Measurements from ENCODE around the gene RD3L. TPM values are rescaled to one million over a fixed set of nuclear protein-coding genes. Genes with fewer than 3 reads are reported as not detected.
"Not testable (repeated sequence)": the region's sequence is repeated elsewhere in the genome, so short reads cannot be mapped to it uniquely, and the experiment has no call there.

Gene RD3L
- total RNA-seq, 2 experiments from 2014 or later = not detected

- no peak overlapping the region for H3K4me3 Mint-ChIP-seq
- H3K4me1 Mint-ChIP-seq = no peaks in the 10 kb centered on the region
- H3K9me3 Mint-ChIP-seq = peaks cover 2% of the 10 kb centered on the region
- H3K27ac Mint-ChIP-seq = no peak overlapping the region
- ChIA-PET CTCF (no interaction called here), POLR2A (interaction anchor here (1.7 kb wide), 1 partner anchor 12 kb away, joined by 3 read pairs; no protein-coding TSS in a partner anchor)
- H3K36me3 Mint-ChIP-seq (ENCODE audit: low read depth) = no peaks in the 10 kb centered on the region
- peaks cover 33% of the 10 kb centered on the region for H3K27me3 Mint-ChIP-seq
- no peak for DNase-seq
These were observed 4.6 kb upstream of the RD3L start for GRCh38 chr14:103946975-103947374.

GRCh38 chr14:103943673-103944072 is 1.3 kb upstream of the RD3L start:
- H3K4me3 Mint-ChIP-seq = no peak overlapping the region
- H3K4me1 Mint-ChIP-seq = no peaks in the 10 kb centered on the region
- H3K27me3 Mint-ChIP-seq = peaks cover 46% of the 10 kb centered on the region
- no peak for DNase-seq
- no peaks in the 10 kb centered on the region for H3K36me3 Mint-ChIP-seq (ENCODE audit: low read depth)
- ChIA-PET CTCF (no interaction called here), POLR2A (no interaction called here)
- peaks cover 2% of the 10 kb centered on the region for H3K9me3 Mint-ChIP-seq
- no peak overlapping the region for H3K27ac Mint-ChIP-seq

GRCh38 chr14:103941462-103941861 is 867 bp downstream of the RD3L start:
- Mint-ChIP-seq H3K4me1 (no peaks in the 10 kb centered on the region), H3K36me3 (ENCODE audit: low read depth) (no peaks in the 10 kb centered on the region), H3K27ac (no peak overlapping the region), H3K4me3 (no peak overlapping the region), H3K9me3 (no peaks in the 10 kb centered on the region), H3K27me3 (peaks cover 36% of the 10 kb centered on the region)
- ChIA-PET POLR2A (no interaction called here), CTCF (interaction anchor here (1.0 to 1.4 kb wide), 2 partner anchors 21 to 32 kb away, joined by 3 to 4 read pairs; no protein-coding TSS in a partner anchor)
- no peak for DNase-seq

- DNase-seq = no peak
- no peak overlapping the region for H3K27ac Mint-ChIP-seq
- no peaks in the 10 kb centered on the region for H3K36me3 Mint-ChIP-seq (ENCODE audit: low read depth)
- H3K4me3 Mint-ChIP-seq = no peak overlapping the region
- no peaks in the 10 kb centered on the region for H3K4me1 Mint-ChIP-seq
- no peaks in the 10 kb centered on the region for H3K9me3 Mint-ChIP-seq
- CTCF ChIA-PET = interaction anchor here (0.6 to 1.1 kb wide), 2 partner anchors 13 to 964 kb away, joined by 3 to 4 read pairs; no protein-coding TSS in a partner anchor
- POLR2A ChIA-PET = interaction anchor here (1.1 kb wide), 1 partner anchor 13 kb away, joined by 3 read pairs; no protein-coding TSS in a partner anchor
- peaks cover 5% of the 10 kb centered on the region for H3K27me3 Mint-ChIP-seq
These were observed 7.2 kb downstream of the RD3L start for GRCh38 chr14:103935102-103935501.

GRCh38 chr14:103932791-103933490 is 9.4 kb downstream of the RD3L start:
- no peak overlapping the region for H3K4me3 Mint-ChIP-seq
- CTCF ChIA-PET = no interaction called here
- no peaks in the 10 kb centered on the region for H3K4me1 Mint-ChIP-seq
- no peaks in the 10 kb centered on the region for H3K27me3 Mint-ChIP-seq
- no peak for DNase-seq
- no peaks in the 10 kb centered on the region for H3K36me3 Mint-ChIP-seq (ENCODE audit: low read depth)
- no peaks in the 10 kb centered on the region for H3K9me3 Mint-ChIP-seq
- POLR2A ChIA-PET = no interaction called here
- no peak overlapping the region for H3K27ac Mint-ChIP-seq

GRCh38 chr14:103931422-103931821 is 10.9 kb downstream of the RD3L start:
- Mint-ChIP-seq H3K9me3 (no peaks in the 10 kb centered on the region), H3K27ac (no peak overlapping the region), H3K27me3 (no peaks in the 10 kb centered on the region), H3K36me3 (ENCODE audit: low read depth) (no peaks in the 10 kb centered on the region), H3K4me3 (no peak overlapping the region), H3K4me1 (no peaks in the 10 kb centered on the region)
- ChIA-PET POLR2A (no interaction called here), CTCF (interaction anchor here (1.2 to 1.3 kb wide), 2 partner anchors 10 to 30 kb away, joined by 3 to 4 read pairs; a partner anchor contains a TSS)
- no peak for DNase-seq

GRCh38 chr14:103930051-103930604 is 12.2 kb downstream of the RD3L start:
- Mint-ChIP-seq H3K4me1 (no peaks in the 10 kb centered on the region), H3K4me3 (no peak overlapping the region), H3K27ac (no peak overlapping the region), H3K9me3 (no peaks in the 10 kb centered on the region), H3K27me3 (peaks cover 2% of the 10 kb centered on the region), H3K36me3 (ENCODE audit: low read depth) (no peaks in the 10 kb centered on the region)
- DNase-seq = no peak
- CTCF ChIA-PET = interaction anchor here (1.3 kb wide), 1 partner anchor 29 kb away, joined by 6 read pairs; no protein-coding TSS in a partner anchor
- POLR2A ChIA-PET = no interaction called here

GRCh38 chr14:103928011-103928890 is 14.1 kb downstream of the RD3L start, which contains the start of gene TDRD9:
Gene TDRD9 (plus strand): TSS chr14:103928456. CDS start chr14:103928510, 54 bp downstream.
- Mint-ChIP-seq H3K4me1 (peaks cover 2% of the 10 kb centered on the region), H3K27me3 (peaks cover 9% of the 10 kb centered on the region), H3K9me3 (no peaks in the 10 kb centered on the region), H3K36me3 (ENCODE audit: low read depth) (no peaks in the 10 kb centered on the region), H3K27ac (no peak within 1 kb of the TSS), H3K4me3 (no peak within 1 kb of the TSS)
- POLR2A ChIA-PET = no interaction called here
- CTCF ChIA-PET = interaction anchor here (3.0 kb wide), 1 partner anchor 28 kb away, joined by 13 read pairs; no protein-coding TSS in a partner anchor
- no peak for DNase-seq

GRCh38 chr14:103927566-103927965 is 14.8 kb downstream of the RD3L start:
- no peak overlapping the region for H3K27ac Mint-ChIP-seq

GRCh38 chr14:103925316-103925715 is 17.0 kb downstream of the RD3L start:
- no peak for DNase-seq
- Mint-ChIP-seq H3K36me3 (ENCODE audit: low read depth) (peaks cover 3% of the 10 kb centered on the region), H3K9me3 (no peaks in the 10 kb centered on the region), H3K4me1 (peaks cover 8% of the 10 kb centered on the region), H3K27me3 (peaks cover 12% of the 10 kb centered on the region), H3K4me3 (no peak overlapping the region), H3K27ac (no peak overlapping the region)
- CTCF ChIA-PET = interaction anchor here (3.0 kb wide), 1 partner anchor 25 kb away, joined by 13 read pairs; no protein-coding TSS in a partner anchor
- POLR2A ChIA-PET = no interaction called here

More at GRCh38 chr14:103927566-103927965, 14.8 kb downstream of the RD3L start:
- Mint-ChIP-seq H3K4me1 (peaks cover 2% of the 10 kb centered on the region), H3K27me3 (peaks cover 12% of the 10 kb centered on the region), H3K4me3 (no peak overlapping the region), H3K36me3 (ENCODE audit: low read depth) (no peaks in the 10 kb centered on the region), H3K9me3 (no peaks in the 10 kb centered on the region)
- ChIA-PET POLR2A (no interaction called here), CTCF (interaction anchor here (3.0 kb wide), 1 partner anchor 27 kb away, joined by 13 read pairs; no protein-coding TSS in a partner anchor)
- DNase-seq = no peak

- Mint-ChIP-seq H3K36me3 (ENCODE audit: low read depth) (peaks cover 3% of the 10 kb centered on the region), H3K27me3 (peaks cover 12% of the 10 kb centered on the region), H3K4me3 (no peak overlapping the region), H3K27ac (no peak overlapping the region), H3K4me1 (peaks cover 12% of the 10 kb centered on the region), H3K9me3 (no peaks in the 10 kb centered on the region)
- CTCF ChIA-PET = interaction anchor here (1.6 kb wide), 1 partner anchor 21 kb away, joined by 3 read pairs; no protein-coding TSS in a partner anchor
- POLR2A ChIA-PET = interaction anchor here (0.6 kb wide), 1 partner anchor 10 kb away, joined by 4 read pairs; no protein-coding TSS in a partner anchor
- DNase-seq = no peak
These were observed 18.5 kb downstream of the RD3L start for GRCh38 chr14:103923863-103924262.

- POLR2A ChIA-PET; H3K9me3 Mint-ChIP-seq; H3K27ac Mint-ChIP-seq; DNase-seq; H3K36me3 Mint-ChIP-seq (ENCODE audit: low read depth): not testable (repeated sequence)
- Mint-ChIP-seq H3K4me1 (peaks cover 12% of the 10 kb centered on the region), H3K4me3 (peak overlapping the region; percentile 93), H3K27me3 (peaks cover 12% of the 10 kb centered on the region)
- CTCF ChIA-PET = interaction anchor here (0.5 to 3.9 kb wide), 9 partner anchors 10 to 114 kb away, joined by 3 to 26 read pairs (median 4); no protein-coding TSS in a partner anchor
These were observed 20.5 kb downstream of the RD3L start for GRCh38 chr14:103921855-103922200.

Measured in activated CD4-positive, alpha-beta memory T cell treated with anti-CD3 and anti-CD28 coated beads, Interleukin-2, amount 10 ng/mL, durations not matched to agents 7 days and 5 days (primary cell).